Activated CD8-positive, alpha-beta memory T cell treated with anti-CD3 and anti-CD28 coated beads, Interleukin-2, amount 50 U/mL, for 1 hour (primary cell): ENCODE data around the gene NAALADL1.
A peak's percentile ranks its signal among the peaks of the same experiment; 100 is the strongest.

Experiments
- DNase-seq: peaks from one replicate; pipeline ENCODE4 v3.0.0-alpha.2; 2020; ENCODE audit errors: extremely low read depth

Gene NAALADL1, protein sequence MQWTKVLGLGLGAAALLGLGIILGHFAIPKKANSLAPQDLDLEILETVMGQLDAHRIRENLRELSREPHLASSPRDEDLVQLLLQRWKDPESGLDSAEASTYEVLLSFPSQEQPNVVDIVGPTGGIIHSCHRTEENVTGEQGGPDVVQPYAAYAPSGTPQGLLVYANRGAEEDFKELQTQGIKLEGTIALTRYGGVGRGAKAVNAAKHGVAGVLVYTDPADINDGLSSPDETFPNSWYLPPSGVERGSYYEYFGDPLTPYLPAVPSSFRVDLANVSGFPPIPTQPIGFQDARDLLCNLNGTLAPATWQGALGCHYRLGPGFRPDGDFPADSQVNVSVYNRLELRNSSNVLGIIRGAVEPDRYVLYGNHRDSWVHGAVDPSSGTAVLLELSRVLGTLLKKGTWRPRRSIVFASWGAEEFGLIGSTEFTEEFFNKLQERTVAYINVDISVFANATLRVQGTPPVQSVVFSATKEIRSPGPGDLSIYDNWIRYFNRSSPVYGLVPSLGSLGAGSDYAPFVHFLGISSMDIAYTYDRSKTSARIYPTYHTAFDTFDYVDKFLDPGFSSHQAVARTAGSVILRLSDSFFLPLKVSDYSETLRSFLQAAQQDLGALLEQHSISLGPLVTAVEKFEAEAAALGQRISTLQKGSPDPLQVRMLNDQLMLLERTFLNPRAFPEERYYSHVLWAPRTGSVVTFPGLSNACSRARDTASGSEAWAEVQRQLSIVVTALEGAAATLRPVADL

DNA sequence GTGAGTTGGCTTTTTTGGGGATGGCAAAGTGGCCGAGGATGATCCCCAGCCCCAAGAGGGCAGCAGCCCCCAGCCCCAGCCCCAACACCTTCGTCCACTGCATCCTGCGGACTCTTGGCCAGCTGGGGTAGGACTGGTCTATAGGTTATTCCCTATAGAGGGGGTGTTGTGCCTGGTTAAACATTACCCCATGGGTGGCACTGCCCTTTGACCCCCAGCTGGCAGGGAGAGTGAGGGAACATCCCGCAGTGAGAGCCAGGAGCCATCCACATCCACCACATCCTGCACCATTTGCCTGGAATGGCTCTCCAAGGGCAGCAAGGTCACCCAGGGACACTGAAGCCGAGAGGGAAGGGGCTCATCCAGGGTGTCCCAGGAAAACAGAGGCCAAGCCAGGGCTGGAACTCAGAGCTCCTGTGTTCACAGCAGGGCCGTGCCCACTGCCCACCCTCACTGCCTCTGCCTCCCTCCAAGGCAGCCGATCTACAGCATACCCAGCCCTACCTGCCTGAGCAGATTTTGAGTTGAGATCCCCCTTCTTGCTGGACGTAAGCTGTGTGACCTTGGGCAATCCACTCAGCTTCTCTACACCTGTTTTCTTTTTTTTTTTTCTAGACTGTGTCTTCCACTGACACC, at the start of gene NAALADL1:
NAALADL1 (minus strand) TSS at position 135 of the 636 bp plus-strand sequence; CDS start at position 103, 32 bp downstream.
- no peak for DNase-seq

DNA sequence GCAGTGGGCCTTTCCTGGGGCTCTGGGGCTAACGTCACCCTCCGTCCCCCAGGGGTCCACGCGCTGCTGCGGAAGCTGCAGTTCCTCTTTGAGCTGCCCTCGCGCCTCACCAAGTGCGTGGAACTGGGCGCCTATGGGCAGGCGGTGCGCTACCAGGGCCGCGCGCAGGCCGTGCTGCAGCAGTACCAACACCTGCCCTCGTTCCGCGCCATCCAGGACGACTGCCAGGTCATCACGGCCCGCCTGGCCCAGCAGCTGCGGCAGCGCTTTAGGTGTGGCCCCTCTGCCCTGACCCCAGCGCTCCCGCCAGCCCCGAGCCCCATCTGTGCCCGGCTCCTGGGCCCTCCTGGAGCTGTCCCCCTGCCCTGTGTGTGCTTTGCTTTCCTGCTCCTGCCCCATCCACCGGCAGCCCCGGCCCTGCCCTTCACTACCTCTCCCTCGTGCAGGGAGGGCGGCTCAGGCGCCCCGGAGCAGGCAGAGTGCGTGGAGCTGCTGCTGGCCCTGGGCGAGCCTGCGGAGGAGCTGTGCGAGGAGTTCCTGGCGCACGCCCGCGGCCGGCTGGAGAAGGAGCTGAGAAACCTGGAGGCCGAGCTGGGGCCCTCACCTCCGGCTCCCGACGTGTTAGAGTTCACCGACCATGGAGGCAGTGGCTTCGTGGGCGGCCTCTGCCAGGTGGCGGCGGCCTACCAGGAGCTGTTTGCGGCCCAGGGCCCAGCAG, 49.6 kb upstream of the NAALADL1 start:
- DNase-seq, result no peak

DNA sequence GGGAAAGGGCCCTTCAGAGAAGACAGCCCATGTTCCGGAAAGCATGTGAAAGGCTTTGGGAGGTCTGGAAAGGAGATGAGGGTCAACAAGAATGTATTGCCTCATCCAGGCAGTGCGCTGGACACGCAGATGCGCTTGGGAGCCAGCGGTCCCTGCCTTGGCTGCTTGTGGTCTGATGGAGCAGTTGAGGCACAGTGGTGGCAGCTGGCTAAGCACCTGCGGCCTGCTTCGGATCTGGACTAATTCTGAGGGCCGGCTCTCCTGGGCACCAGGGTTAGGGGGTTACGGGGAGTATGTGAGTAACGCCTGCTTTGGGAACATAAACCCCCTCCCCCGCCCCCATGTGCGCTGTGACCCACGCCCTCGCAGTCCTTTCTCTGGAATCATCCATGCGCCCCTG, 48.7 kb upstream of the NAALADL1 start:
- no peak for DNase-seq

DNA sequence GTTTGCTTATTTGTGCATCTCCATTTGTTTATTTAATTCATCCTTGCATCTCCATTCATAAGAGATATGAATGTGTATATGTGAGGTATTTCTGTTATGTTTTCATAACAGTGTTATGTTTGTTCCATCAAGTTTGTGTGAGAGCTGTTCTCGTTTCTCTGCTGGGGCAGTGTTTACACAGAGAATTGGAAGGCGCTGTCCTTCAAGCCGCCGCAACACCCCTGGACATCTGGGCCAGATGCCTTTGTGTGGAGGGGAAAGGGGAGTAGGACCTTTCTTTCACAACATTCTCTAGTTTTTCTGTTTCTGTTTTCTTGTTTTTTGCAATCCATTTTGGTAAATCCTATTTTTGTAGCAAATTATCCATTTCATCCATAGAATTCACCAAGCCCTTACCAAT, 46.3 kb upstream of the NAALADL1 start:
- no peak for DNase-seq

DNA sequence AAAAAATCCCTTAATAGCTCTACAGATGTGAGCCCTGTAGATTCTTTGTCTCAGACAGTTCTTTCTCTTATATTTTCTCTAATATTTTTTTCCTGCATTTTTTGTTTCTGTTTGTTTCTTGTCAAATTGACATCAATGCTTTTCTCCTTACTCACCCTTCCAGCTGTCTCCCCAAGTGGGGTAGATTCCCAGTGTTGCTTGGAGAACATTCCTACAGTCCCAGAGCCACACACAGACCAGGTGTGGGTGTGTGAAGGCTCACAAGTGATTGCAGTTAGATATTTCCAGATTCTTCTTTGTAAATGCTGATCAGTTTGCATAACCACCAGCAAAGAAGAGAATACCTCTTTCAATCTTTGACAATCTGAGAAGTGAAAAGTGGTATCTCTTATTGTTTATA, 45.1 kb upstream of the NAALADL1 start:
- no peak for DNase-seq

DNA sequence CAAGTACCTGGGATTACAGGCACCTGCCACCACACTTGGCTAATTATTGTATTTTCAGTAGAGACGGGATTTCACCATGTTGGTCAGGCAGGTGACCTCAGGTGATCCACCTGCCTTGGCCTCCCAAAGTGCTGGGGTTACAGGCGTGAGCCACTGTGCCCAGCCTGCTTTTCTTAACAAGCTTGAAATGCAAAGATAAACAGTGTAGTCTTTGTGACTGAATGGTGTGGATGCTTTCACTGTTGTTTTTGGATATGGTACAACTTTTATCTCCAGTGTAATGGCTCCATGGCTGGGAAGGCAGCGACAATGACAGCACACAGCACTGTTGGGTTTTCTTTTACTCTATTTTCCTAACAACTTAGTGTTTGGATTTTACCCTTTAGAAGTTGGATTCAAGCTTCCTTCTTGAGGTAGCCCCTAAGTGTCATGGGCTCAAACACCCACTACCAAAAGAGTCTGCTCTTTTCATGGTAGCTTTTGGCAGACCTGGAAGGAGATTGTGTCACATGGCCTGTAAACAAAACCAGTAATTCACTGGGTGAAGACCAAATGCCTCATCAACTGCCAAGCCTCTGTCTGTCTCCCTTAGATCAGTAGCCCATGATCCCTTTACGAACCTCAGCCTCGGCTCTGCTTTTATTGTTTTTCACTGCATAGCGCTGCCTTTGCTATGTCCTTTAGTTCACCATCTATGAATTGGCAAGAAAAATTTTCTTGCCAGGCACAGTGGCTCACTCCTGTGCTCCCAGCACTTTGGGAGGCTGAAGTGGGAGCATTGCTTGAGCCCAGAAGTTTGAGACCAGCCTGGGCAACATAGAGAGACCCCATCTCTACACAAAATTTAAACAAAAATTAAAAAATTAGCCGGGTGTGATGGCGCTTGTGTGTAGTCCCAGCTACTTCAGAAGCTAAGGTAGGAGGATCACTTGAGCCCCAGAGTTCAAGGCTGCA, 44.1 kb upstream of the NAALADL1 start:
- no peak for DNase-seq

DNA sequence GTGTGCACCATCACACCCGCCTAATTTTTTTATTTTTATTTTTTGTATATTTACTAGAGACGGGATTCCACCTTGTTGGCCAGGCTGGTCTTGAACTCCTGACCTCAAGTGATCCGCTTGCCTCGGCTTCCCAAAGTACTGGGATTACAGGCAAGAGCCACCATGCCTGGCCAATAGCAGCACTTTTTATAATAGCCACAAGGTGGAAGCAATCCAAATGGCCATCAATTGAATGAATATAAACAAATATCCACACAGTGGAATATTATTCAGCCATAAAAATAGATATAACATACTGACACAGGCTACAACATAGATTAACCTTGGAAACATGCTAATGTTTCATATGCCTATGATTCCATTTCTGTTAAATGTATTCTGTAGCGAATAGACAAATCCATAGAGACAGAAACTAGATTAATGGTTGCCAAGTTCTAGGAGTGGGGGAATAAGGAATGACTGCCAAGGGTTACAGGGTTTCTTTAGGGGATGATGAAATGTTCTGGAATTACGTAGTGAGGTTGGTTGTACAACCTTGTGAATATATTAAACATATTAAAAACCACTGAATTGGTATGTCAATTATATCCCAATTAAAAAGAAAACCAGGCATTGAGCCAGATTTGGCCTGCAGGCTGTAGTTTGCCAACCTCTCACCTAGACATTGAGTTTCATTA, 42.5 kb upstream of the NAALADL1 start:
- DNase-seq, result no peak

DNA sequence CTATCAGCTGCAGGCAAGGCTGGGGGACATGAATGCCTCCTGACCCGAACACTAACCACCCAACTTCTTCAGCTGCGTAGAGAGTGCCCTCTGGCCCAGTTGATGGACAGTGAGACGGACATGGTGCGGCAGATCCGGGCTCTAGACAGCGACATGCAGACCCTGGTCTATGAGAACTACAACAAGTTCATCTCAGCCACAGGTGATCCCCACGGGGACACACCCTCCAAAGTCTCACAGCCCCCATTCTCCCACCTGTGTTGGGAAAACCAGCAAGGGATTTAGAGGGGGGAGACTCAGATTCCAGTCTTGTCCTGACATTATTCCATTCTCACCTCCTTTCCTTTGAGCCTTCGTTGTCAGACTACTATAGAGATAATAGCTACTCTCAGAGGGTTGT, 38.6 kb upstream of the NAALADL1 start:
- no peak for DNase-seq

DNA sequence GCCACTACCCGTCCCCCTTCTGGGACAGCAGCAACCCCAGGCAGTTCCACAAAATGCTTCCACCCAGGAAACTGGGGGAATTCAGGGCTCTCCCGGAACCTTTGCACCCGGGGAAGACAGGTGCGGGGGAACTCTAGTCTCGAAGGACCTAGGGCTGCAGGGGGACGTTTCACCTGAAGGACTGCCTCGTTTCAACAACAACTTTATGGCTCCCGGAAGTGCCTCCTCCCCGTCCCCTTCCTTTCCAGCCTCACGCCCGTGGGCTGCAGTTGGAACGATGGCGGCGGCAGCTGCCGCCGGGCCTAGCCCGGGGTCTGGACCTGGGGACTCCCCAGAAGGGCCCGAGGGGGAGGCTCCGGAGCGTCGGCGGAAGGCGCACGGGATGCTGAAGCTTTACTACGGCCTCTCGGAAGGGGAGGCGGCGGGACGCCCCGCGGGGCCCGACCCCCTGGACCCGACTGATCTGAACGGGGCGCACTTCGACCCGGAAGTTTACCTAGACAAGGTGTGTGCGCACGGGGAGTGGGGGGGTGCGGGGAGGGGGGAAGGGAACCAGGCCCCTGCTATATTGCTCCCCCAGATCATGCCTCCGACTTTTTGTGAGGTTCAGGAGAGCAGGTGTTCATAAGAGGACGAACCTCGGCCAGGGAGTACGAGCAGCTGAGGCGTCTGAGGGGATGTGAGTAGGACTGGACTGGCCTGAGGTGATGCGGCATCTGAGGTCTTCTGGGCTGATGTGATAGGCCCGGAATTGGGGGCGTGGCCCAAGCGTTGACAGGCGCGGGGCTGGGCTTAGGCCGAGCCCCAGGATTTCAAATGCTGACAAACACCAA, 37.8 kb upstream of the NAALADL1 start, which contains the start of gene VPS51:
VPS51 (plus strand) TSS at position 241 of the 833 bp plus-strand sequence; CDS start at position 278, 37 bp downstream.
- peak; percentile 75 for DNase-seq

DNA sequence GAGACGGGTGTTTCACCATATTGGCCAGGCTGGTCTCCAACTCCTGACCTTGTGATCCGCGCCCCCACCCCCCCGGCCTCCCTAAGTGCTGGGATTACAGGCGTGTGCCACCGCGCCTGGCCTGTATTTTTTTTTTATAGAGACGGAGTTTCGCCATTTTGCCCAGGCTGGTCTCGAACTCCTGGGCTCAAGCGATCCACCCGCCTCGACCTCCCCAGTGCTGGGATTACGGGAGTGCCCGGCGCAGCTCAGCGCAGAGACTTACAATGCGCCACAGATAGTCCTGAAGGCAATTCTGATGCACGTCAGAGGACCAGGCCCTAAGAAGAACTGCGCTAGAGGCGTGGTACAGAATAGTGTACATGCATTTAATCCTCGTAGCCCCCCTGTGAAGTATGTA, 37.1 kb upstream of the NAALADL1 start:
- DNase-seq, result no peak

DNA sequence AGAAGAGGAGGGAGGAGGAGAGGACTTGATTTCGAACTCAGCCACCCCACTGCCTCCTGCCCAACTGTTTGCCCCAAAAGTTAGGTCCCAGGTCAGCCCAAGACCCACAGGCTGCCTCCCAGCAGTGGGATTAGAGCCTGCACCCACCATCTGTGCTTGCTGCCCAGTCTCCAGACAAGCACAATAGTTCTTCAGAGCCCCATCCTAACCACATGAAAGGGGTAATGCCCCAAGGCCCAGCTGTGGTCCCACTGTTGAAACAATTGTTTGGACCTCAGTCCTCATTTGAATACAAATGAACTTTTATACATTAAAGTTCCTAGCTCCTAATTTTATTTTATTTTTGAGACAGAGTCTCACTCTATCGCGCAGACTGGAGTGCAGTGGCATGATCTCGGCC, 32.3 kb upstream of the NAALADL1 start:
- DNase-seq, result no peak

DNA sequence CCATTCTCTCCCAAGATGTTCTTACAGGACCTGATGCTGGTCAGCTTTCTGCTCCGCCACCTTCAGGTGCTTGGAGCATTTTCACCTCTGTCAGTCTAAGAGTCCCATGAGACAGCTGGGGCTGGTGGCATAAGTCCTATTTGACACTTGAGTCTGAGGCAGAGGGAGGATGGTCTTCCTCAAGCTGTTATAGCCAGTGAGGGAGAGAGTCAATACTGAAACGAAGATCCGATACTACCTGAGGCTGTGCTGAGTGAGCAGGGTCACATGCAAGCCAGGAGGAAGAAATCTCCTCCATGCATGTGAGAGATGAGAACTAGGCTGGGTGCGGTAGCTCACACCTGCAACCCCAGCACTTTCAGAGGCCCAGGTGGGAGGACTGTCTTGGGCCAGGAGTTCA, 31.3 kb upstream of the NAALADL1 start:
- no peak for DNase-seq

DNA sequence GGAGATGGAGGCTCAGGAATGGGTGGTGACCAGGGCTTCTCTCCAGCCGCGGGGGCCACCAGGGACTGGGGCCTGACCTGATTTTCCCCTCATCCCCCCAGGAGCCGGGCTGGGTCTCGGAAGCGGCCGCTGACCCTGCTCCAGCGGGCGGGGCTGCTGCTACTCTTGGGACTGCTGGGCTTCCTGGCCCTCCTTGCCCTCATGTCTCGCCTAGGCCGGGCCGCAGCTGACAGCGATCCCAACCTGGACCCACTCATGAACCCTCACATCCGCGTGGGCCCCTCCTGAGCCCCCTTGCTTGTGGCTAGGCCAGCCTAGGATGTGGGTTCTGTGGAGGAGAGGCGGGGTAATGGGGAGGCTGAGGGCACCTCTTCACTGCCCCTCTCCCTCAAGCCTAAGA, 29.5 kb upstream of the NAALADL1 start:
- no peak for DNase-seq

DNA sequence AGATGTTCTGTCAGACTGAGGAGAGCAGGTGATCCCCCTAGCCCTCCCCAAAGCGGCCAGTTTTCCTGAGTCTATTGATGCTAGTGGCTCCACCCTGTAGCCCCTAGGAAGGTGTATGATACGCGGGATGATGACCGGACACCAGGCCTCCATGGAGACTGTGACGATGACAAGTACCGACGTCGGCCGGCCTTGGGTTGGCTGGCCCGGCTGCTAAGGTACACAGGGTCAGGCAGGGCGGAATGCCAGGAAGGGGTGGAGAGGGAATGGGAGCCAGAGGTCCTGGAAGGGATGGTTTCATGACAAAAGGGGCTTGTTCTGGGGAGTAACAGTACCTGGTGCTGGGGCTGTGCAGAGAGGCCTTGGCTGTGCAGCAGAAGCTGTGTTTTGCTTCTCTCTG, 28.9 kb upstream of the NAALADL1 start:
- DNase-seq, result no peak

DNA sequence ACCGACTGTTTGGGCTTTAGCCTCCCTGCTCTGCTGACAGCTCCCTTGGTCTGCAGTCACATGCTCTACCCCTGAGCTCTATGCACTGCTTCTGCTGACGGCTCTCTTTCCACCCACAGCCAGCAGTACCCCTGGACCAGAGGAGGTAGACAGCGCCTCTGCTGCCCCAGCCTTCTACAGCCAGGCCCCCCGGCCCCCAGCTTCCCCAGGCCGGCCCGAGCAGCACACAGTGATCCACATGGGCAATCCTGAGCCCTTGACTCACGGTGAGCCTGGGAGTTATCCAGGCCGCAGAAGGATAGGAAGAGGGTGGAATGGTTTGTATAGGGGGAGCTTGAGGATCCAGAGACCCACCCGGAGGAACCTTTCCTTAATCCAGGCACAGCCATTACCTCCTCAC, 28.5 kb upstream of the NAALADL1 start:
- no peak for DNase-seq

DNA sequence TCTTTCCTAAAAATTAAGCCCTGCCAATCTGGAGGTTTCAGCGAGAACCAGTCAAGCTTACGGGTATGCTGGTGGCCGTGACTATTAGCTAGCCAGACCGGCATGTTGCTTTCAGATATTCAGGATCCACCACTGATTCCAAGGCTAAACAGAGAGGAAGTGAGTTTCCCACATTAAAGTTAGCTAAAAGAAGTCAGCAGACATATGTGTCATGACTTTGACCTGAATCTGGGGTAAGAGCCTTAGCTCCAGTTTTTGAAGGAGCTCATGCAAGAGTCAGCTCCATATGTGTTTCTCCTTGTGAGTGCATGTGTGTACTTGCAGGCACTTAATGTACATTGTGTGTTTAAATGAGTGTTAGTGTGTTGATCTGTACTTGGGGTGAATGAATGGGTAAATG, 27.1 kb upstream of the NAALADL1 start:
- DNase-seq, result no peak

DNA sequence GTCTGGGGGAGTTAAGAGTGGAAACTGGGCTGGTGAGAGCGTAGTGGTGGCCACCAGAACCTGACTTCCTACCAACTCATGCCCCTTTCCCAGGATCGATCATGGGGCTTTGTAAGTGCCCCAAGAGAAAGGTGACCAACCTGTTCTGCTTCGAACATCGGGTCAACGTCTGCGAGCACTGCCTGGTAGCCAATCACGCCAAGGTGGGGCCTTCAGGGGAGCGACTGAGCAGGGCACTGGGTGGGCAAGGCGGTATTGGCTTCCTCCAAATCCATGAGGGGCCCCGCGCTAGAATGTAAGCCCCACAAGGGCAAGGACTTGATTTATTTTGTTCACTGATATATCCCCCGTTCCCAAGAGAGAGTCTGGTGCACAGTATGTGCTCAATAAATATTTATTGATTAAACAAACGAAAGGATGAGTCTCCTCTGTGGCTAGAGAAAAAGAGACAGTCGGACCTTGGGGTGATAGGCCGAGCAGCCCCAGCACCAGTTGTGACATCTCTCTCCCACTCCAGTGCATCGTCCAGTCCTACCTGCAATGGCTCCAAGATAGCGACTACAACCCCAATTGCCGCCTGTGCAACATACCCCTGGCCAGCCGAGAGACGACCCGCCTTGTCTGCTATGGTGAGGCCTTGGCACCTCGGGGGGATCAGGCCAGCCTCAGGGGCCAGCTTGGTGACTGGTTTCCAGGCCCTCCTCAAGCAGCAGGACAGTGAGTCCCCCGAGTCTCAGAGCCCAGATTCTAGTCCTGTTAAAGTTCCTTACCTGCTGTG, 26.4 kb upstream of the NAALADL1 start:
- no peak for DNase-seq

DNA sequence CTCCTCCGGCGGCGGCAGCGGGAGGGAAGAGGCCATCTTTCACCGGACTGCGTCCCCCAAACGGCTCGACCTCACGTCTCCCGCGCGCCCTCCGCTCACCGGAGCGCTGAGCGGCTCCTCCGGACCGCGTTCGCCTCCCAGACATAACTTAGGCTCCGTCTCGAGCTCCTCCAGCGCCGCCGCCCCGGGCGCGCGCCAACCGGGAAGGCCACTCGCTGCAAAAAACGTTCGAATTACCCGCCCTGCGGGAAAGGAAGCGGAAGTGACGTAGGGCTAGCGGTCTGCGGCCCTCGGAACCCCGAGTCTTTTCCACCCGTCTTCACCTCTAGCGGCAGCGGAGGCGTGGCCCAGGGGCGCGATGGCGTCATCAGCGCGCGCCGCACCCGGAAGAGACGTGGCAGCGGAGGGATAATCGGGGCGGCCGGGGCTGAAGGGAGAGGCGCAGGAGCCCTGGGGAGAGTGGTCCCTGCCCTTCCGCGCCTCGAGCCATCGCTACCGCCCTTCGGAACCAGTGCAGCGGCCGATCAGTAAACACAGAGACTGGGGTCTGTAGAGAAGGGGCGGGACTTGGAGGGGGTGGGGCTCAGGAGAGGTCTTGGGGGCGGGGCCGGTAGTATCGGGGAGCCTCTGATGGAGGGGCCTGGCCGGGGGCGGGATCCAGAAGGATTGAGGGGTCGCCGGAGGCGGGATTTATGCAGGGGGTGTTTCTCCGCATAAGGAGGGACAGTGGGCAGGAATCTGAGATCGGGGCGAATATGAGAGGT, 25.7 kb upstream of the NAALADL1 start, which contains the start of the genes CDCA5 and ZFPL1:
CDCA5 (minus strand) TSS at position 207 of the 764 bp plus-strand sequence; CDS start at position 145, 62 bp downstream.
ZFPL1 (plus strand) TSS at position 389 of the 764 bp plus-strand sequence. CDS start 477 bp downstream, outside the sequence.
- peak; percentile 79 for DNase-seq
